Fibroblast of peridontal ligament (primary cell): ENCODE results near the gene IL1F10.
A peak's percentile ranks its signal among the peaks of the same experiment; 100 is the strongest.

Source experiments
- DNase-seq: peaks from one replicate; pipeline ENCODE4 v3.0.0-alpha.2; 2010; ENCODE audit errors: extremely low read depth

The IL1F10 gene

DNA sequence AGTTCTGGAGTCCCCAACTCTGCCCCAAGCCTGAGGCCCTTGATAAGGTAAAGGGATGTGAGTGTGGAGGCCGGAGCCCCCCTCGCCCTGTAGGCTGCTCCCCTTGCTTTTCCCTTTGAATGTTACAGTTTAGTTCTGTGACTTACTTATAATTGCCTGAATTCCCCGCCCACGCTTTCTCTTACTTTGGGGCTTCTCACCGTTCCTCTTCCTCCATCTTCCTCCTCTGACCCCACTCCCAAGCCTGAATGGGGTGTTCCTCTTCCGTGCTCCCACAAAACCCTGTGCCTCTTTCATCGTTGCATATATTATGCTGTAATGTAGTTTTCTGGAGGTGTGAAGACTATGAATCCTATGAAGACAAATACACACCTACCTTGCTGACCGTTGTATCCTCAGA lies 44.7 kb downstream of the IL1F10 start:
- no peak for DNase-seq

DNA sequence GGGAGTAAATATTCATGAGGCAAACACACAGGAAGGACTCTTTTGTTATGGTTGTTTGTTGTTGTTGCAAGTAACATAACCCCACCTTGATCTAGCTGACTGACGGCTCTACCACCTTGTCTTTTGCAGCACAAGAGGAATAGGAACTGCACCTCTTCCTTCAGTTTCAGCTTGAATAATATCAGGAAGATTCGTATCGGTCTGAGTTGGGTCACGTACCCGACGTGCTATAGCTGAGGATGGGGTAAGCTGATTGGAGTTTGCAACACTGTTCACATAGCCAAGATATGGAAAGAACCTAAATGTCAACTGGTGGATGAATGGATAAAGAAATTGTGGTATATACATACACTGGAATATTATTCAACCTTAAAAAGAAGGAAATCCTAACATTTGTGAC lies 45.1 kb downstream of the IL1F10 start:
- no peak for DNase-seq

DNA sequence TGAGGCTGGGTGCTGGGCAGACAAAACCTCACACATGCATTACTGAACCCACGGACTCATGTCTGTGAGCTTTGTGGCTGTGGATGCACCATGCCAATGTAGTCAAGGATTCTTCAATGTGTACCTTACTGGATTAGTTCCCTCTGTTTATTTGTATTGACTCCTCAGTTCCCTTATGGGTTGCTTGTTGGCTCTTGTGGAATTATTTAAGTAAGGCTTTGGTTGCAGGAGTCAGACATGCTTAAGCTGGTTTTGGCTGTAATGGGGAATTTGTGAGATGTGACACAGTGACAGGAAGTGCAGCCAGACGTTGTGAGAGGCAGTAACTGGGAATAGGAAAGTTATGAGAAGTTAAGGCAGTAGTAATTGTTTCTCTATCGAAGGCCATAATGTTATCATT lies 46.0 kb downstream of the IL1F10 start:
- no peak for DNase-seq

DNA sequence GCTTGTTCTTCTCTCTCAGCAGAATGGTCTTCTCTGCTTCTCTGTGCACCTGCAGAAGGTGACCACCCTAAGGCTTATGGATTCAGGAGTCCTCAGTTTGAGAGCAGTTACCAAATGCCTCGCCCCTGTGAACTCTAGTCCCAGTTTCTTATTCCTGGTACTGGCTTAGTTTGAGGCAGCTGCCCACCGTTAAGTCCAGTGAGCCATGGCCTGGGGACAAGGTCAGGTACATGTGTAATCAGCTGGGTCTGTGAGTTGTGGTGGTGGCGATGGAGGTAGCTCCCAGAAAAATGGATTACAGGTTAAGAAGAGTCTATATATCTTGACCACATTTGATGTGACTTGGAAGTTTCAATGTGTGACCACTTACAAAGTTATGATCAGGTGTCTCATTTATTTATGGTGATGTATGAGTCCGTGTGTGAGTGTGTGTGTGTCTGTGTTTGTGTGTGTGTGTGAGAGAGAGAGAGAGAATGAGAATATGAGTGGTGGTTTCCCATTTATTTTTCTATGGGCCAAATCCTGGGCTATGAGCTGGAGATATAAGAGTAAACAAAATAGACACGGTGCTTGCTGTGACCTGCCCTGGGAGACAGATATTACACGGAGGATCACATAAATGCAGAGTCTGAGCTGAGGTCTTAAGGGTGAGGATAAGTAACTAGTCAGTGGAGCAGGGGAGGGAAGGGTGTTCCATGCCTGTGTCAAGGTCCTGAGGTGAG lies 46.6 kb downstream of the IL1F10 start:
- no peak for DNase-seq

DNA sequence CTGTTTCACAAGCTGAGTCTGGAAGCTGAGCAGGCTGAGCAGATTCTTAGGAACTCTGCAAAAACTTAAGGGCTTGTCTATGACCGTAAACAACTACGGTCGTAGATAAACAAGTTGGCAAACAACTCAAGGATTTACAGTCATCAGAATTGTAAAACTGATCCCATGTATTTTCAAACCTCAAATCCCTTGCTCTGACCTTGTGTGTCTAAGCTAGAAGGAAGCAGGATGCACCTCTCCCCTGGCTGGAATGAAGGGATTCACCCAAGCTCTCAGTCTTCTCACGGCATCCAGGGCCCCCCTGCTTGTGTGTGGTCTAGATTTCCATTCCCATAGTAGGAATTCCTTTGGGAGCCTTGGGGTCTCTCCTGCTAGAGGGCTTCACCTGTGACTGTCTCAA lies 47.2 kb downstream of the IL1F10 start:
- DNase-seq = no peak

DNA sequence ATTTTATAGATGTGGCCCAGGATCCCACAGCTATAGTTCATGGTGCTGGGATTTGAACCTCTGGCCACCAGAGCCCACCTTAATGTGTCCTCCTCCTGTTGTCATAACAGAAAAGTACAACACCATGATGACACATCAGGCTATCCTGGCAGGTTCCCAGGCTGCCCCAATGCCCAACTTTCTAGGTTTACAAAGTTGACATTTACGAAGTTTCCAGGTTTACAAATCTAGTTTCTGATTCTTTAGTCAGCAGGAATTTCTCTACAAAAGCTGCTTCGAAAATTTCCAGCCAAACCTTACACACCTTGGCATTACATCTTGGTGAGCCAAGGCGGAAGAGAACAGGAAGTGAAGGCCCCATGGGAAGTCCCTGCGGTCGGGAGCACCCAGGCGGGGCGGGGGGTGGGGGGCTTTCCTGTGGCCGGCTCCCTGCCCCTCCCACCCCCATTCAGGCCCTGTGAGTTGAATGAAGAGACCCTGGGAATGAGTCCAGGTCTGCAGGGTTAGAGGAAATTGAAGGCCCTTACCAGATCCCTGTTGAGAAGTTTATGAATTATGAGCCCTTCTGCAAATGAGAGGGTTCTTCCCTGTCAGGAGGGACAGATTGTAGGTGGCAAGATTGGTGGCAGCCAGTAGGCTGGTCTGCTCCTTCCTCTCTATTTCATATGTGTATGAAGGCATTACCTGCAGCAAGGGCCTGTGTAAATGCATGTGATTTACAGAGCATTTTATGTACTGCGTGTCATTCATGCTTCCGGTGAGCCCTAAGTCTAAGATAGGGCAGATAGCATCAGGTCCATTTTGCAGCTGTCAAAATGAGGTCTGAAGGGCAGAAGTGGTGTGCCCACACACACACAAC lies 48.6 kb downstream of the IL1F10 start:
- DNase-seq = no peak

DNA sequence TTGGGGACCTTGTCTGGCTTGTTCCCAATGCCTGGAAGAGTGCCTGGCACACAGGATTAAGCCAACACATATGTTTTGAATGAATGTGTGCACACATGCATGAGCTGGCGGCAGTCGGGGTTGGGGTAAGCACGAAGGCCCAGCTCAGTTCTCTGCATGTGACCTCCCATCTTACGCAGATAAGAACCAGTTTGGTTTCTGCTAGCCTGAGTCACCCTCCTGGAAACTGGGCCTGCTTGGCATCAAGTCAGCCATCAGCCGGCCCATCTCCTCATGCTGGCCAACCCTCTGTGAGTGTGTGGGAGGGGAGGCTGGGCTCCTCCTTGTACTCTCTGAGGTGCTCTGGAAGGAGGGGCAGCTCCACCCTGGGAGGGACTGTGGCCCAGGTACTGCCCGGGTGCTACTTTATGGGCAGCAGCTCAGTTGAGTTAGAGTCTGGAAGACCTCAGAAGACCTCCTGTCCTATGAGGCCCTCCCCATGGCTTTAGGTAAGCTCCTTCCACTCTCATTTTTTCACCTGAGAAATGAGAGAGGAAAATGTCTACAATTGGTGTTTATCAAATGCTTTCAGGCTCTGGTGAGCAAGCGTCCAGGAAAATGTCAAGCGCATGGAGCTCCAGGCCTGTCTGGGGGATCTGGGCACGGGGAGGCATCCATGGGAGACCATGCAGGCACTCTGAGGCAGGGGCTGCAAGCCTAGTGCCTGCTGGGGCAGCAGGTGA lies 49.9 kb downstream of the IL1F10 start:
- DNase-seq = peak; percentile 93

DNA sequence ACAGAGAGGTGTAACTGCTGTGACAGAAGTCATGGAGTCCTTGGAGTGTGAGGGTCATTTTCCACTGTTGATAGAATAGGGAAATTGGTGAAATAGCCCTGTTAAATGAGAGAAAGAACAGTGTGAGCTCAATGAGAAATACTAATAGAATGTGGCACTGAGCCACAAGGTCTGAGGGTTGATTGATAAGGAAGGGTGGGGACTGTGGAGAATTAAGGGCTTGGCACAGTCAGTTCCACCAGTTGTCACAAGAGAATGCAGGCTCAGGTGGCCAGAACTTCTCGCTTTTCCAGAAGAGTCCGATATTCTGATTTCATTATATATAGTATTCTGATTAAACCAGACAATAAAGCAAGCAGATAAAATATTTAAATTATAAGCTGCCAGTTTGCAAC lies 50.5 kb downstream of the IL1F10 start:
- no peak for DNase-seq

DNA sequence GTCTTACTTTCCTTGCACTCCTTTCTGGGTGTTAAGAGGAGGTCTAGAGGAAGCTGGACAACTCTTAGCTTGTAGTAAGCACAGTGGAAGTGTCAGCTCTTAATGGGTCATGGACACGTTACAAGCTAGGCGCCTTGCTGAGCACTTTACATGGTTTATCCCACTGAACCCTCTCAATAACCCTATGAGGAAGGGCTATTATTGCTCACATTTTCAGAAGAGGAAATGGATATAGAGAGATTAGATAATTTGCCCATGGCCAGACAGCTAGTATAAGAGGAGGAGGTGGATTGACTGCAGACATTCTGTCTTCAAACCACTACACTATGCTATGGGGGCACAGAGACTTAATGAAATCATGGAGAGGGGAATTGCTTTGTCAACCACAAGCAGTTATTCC lies 51.3 kb downstream of the IL1F10 start:
- DNase-seq = no peak

DNA sequence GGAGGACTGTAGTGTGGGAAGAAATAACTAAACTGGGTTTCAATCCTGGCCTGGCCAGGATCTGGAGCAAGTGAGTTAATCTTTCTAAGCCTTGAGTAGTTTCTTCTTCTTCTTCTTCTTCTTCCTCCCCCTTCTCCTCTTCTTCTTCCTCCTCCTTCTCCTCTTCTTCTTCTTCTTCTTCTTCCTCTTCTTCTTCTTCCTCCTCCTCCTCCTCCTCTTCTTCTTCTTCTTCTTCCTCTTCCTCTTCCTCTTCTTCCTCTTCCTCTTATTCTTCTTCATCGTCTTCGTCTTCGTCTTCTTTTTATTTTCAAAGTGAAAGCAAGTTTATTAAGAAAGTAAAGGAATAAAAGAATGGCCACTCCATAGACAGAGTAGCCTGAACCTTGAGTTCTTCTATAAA lies 53.1 kb downstream of the IL1F10 start:
- DNase-seq = no peak

DNA sequence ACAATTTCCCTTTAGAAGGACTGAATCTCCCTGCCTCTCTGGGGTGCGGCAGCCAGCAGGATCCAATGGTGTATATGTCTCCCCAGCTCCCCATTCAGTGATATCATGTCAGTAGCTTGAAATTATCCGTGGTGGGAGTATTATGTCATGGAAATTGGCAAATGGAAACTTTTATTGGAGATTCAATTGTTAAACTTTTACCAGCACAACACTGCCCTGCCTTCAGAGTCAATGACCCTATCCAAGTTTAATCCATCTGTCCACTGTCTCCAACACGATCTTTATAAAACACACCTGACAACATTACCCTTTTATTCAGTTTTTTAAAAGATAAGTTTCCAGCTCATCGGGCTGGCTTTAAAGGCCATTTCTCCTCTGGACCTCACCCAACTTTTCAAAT lies 54.6 kb downstream of the IL1F10 start:
- DNase-seq = no peak

DNA sequence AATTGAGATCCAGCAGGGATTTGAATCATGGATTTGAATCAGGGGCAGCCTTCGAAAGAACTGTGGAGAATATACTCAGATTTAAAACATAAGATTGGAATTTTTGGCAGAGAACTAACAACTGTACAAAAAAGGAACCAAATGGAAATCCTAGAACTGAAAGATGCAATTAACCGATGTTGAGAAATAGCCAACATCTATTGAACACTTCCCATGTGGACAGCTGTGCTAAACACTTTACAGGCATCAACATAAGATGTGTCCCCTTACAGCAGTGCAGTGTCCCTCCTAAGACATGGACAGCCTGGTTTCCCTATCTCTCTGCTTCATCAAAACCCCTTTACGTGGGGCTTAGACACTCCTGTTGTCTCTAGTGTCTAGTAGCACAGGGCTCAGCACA lies 56.0 kb downstream of the IL1F10 start:
- no peak for DNase-seq

DNA sequence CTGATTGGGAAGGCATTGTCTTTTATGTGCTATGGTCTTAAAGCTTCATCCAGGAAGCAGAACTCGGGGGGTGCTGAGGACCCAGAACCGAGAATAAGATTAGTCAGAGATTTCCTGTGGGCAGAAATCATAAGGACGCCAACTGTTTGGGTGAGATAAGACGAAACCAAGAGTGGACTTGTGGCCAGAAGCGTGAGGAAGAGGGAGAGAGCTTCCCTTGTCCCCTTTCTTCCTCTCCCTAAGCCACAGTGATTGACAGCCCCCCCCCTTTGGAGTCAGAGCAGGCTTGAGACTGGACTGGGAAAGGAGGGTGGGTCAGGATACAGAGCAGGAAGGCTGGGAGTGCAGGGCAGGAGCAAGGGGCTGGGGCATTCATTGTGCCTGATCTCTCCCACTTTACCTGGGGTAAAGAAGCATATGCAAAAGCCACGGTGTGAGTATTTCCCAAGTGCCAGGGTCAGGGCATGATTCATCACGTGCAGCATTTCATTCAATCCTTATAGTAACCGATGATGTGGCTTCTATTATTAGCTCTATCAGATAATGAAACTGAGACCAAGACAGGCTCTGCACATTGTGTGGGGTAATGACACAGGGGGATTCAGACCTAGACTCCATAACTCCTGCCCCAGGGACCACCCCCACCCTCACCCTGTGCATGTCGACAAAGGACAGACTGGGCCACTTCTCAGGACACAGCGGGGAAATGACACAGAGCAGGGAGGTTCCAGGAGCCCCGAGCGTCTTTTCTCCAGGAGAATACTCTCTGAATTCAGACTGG lies 56.6 kb downstream of the IL1F10 start:
- no peak for DNase-seq
